H1 (cell line): ENCODE data around the gene HACD1. TPM values are rescaled to one million over a fixed set of nuclear protein-coding genes. Genes with fewer than 3 reads are reported as not detected.

ENCODE experiments used
- CTCF ChIA-PET: fragments of 300-600 bp; sonication (Branson Sonifier 250); formaldehyde crosslinking; loops from one replicate; lab custom pipeline; 2021; ENCODE audit not compliant: partially characterized antibody; lab: Charles Lee
- POLR2A ChIA-PET: fragments of 300-600 bp; sonication (Branson Sonifier 250); formaldehyde crosslinking; loops from one replicate; lab custom pipeline; 2021; ENCODE audit warnings: inconsistent platforms; ENCODE audit not compliant: partially characterized antibody; lab: Charles Lee
- DNase-seq, 2 experiments: peaks; one replicate each; pipeline versions ENCODE4 v3.0.0 to v3.0.0-alpha.2; 2010 to 2022; ENCODE audit warnings: low spot score in 2 of 2, low read depth in 1 of 2, mixed read lengths in 1 of 2
- FAIRE-seq: peaks from 2 replicates; lab custom pipeline; 2011; peaks lifted over from hg19 to GRCh38; lab: Jason Lieb, UNC
- H2AFZ ChIP-seq: 2 replicates; pipeline ENCODE4 v1.8.1; 2012; ENCODE audit warnings: low read length, inconsistent platforms
- H2AK5ac ChIP-seq: 2 replicates; pipeline ENCODE4 v1.6.1; 2013; ENCODE audit warnings: low read depth, low read length
- H2BK120ac ChIP-seq: replicated peaks from 2 replicates; pipeline ENCODE3; 2013; ENCODE audit warnings: low read depth, low read length, inconsistent platforms
- H2BK12ac ChIP-seq: 2 replicates; pipeline ENCODE4 v1.6.1; 2013; ENCODE audit warnings: low read depth, low read length
- H2BK15ac ChIP-seq: 2 replicates; pipeline ENCODE4 v1.6.1; 2013; ENCODE audit warnings: low read length
- H2BK20ac ChIP-seq: 2 replicates; pipeline ENCODE4 v1.6.1; 2013; ENCODE audit warnings: low read length
- H2BK5ac ChIP-seq: 2 replicates; pipeline ENCODE4 v1.6.1; 2013; ENCODE audit warnings: low read depth, low read length
- H3K14ac ChIP-seq: 2 replicates; pipeline ENCODE4 v1.6.1; 2013; ENCODE audit warnings: inconsistent platforms; ENCODE audit not compliant: insufficient read length
- H3K18ac ChIP-seq: 2 replicates; pipeline ENCODE4 v1.6.1; 2013; ENCODE audit warnings: low read length; ENCODE audit errors: extremely low read depth
- H3K23ac ChIP-seq: 2 replicates; pipeline ENCODE4 v1.6.1; 2013; ENCODE audit warnings: inconsistent platforms; ENCODE audit not compliant: insufficient read length
- H3K23me2 ChIP-seq: 2 replicates; pipeline ENCODE4 v1.6.1; 2013; ENCODE audit warnings: low read depth, low read length
- H3K27ac ChIP-seq: 2 replicates; pipeline ENCODE4 v1.6.1; 2011; ENCODE audit warnings: low read depth, low read length, inconsistent platforms
- H3K27me3 ChIP-seq, 4 experiments: replicated peaks in 1 of 4; 1 replicate in 1 of 4; 2 replicates in 3 of 4; pipeline versions ENCODE4 v1.6.1 to v1.8.1; 2011 to 2013; ENCODE audit warnings: low read length in 3 of 4, mild to moderate bottlenecking in 3 of 4, inconsistent platforms in 2 of 4, mixed read lengths in 2 of 4, moderate library complexity in 1 of 4; ENCODE audit not compliant: control insufficient read depth in 3 of 4, insufficient read depth in 3 of 4; ENCODE audit errors: extremely low read depth in 1 of 4
- H3K36me3 ChIP-seq, 4 experiments: 2 replicates each; pipeline versions ENCODE4 v1.6.1 to v1.8.1; 2011 to 2013; ENCODE audit warnings: mild to moderate bottlenecking in 4 of 4, low read length in 3 of 4, moderate library complexity in 2 of 4, control low read depth in 1 of 4, inconsistent platforms in 1 of 4; ENCODE audit not compliant: insufficient read depth in 4 of 4, control insufficient read depth in 2 of 4
- H3K4ac ChIP-seq: replicated peaks from 2 replicates; pipeline ENCODE3; 2013; ENCODE audit warnings: low read length, low read depth, mixed read lengths, inconsistent platforms; ENCODE audit not compliant: insufficient read length
- H3K4me1 ChIP-seq, 4 experiments: replicated peaks in 1 of 4; 1 replicate in 1 of 4; 2 replicates in 3 of 4; pipeline versions ENCODE4 v1.6.1 to v1.8.1; 2011 to 2013; ENCODE audit warnings: low read length in 3 of 4, inconsistent platforms in 2 of 4, mixed read lengths in 1 of 4; ENCODE audit not compliant: insufficient read depth in 4 of 4, control insufficient read depth in 3 of 4
- H3K4me2 ChIP-seq, 2 experiments: 2 replicates each; pipeline versions ENCODE4 v1.6.1 to v1.8.1; 2011 to 2013; ENCODE audit warnings: low read depth in 2 of 2, low read length in 2 of 2, control low read depth in 1 of 2, inconsistent platforms in 1 of 2, mild to moderate bottlenecking in 1 of 2; ENCODE audit not compliant: insufficient read depth in 1 of 2
- H3K4me3 ChIP-seq, 4 experiments: fragments of 200-600, 300-600 bp in 1 of 4; sonication (generic), shearing (Covaris generic), sonication (Bioruptor Twin) in 1 of 4; 2 replicates each; pipeline versions ENCODE4 v1.5.1 to v1.8.1; 2011 to 2016; ENCODE audit warnings: low read length in 4 of 4, low read depth in 3 of 4, control low read depth in 2 of 4, inconsistent platforms in 2 of 4, mild to moderate bottlenecking in 2 of 4, mixed read lengths in 1 of 4, moderate library complexity in 1 of 4; ENCODE audit not compliant: insufficient read depth in 2 of 4; ENCODE audit errors: extremely low read depth in 1 of 4
- H3K56ac ChIP-seq: replicated peaks from 2 replicates; pipeline ENCODE3; 2013; ENCODE audit warnings: low read depth, mild to moderate bottlenecking, mixed read lengths, low read length, inconsistent platforms; ENCODE audit not compliant: insufficient read length
- H3K79me1 ChIP-seq: 2 replicates; pipeline ENCODE4 v1.6.1; 2013; ENCODE audit warnings: low read depth, low read length, control low read depth
- H3K79me2 ChIP-seq, 2 experiments: 2 replicates each; pipeline versions ENCODE4 v1.6.1 to v1.8.1; 2012 to 2013; ENCODE audit warnings: low read length in 2 of 2, mild to moderate bottlenecking in 2 of 2, inconsistent platforms in 1 of 2; ENCODE audit not compliant: insufficient read depth in 2 of 2, control insufficient read depth in 1 of 2
- H3K9ac ChIP-seq, 4 experiments: replicated peaks in 1 of 4; 1 replicate in 1 of 4; 2 replicates in 3 of 4; pipeline versions ENCODE4 v1.6.1 to v1.8.1; 2011 to 2013; ENCODE audit warnings: low read depth in 3 of 4, low read length in 3 of 4, control low read depth in 2 of 4, mild to moderate bottlenecking in 2 of 4, moderate library complexity in 2 of 4, inconsistent platforms in 1 of 4; ENCODE audit errors: extremely low read depth in 1 of 4
- H3K9me3 ChIP-seq, 2 experiments: 2 replicates each; pipeline versions ENCODE4 v1.6.1 to v1.8.1; 2012 to 2013; ENCODE audit warnings: mild to moderate bottlenecking in 2 of 2, moderate library complexity in 2 of 2, control low read depth in 1 of 2, inconsistent platforms in 1 of 2, low read depth in 1 of 2, low read length in 1 of 2, mixed read lengths in 1 of 2; ENCODE audit not compliant: insufficient read depth in 2 of 2
- H4K20me1 ChIP-seq, 2 experiments: replicated peaks in 1 of 2; 2 replicates each; pipeline versions ENCODE3 to v1.8.1; 2011 to 2013; ENCODE audit warnings: inconsistent platforms in 2 of 2, low read length in 2 of 2, mild to moderate bottlenecking in 1 of 2; ENCODE audit not compliant: insufficient read depth in 2 of 2, control insufficient read depth in 1 of 2
- H4K5ac ChIP-seq: 2 replicates; pipeline ENCODE4 v1.6.1; 2013; ENCODE audit warnings: low read length, low read depth, mixed read lengths, inconsistent platforms; ENCODE audit not compliant: insufficient read length
- H4K8ac ChIP-seq: 2 replicates; pipeline ENCODE4 v1.8.0; 2013; ENCODE audit warnings: mild to moderate bottlenecking, moderate library complexity, low read length, inconsistent platforms; ENCODE audit not compliant: insufficient read depth; ENCODE audit errors: extremely low read depth
- H4K91ac ChIP-seq: replicated peaks from 2 replicates; pipeline ENCODE3; 2013; ENCODE audit warnings: low read length, mixed read lengths, inconsistent platforms; ENCODE audit not compliant: insufficient read length
- SIRT6 ChIP-seq: IDR thresholded peaks from one replicate; pipeline ENCODE4 v1.7.1; 2012; ENCODE audit warnings: low read length, inconsistent platforms
- WGBS, 2 experiments: shearing (Covaris generic) in 1 of 2; methylation state at CpG; one replicate each; pipeline versions ENCODE4 v1.1.6 to v1.1.7; 2013 to 2015; ENCODE audit warnings: low lambda C conversion rate in 2 of 2, mixed read lengths in 2 of 2, inconsistent platforms in 1 of 2, low coverage in 1 of 2, missing lambda C conversion rate in 1 of 2; ENCODE audit not compliant: insufficient replicate concordance in 2 of 2, insufficient coverage in 1 of 2, insufficient read length in 1 of 2; ENCODE audit errors: extremely low coverage in 1 of 2, missing lambda C conversion rate in 1 of 2; 5-methylcytosine and 5-hydroxymethylcytosine counted together
- polyA plus RNA-seq, 7 experiments: library from polyadenylated mRNA; depleted of rRNA in 3 of 7; stranded (reverse) in 5 of 7; unstranded in 2 of 7; fragments of >200 nt in 5 of 7; fragments of 200-250 nt in 2 of 7; gene quantifications; 1 replicate in 5 of 7; 2 replicates in 1 of 7; 4 replicates in 1 of 7; pipeline versions ENCODE4 v1.2.1 to v1.2.3, GENCODE V29; 2011 to 2013; ENCODE audit warnings: missing spikeins in 2 of 7, mixed read lengths in 2 of 7
- total RNA-seq: library from RNA; stranded (reverse); fragmentation: NEBNext Ultra II Directional; extraction: Animal tissue kit (Norgen Biotek cat#: 25700); gene quantifications from 2 replicates; pipeline ENCODE4 v1.2.1, GENCODE V29; 2021

Gene HACD1
- total and polyA plus RNA-seq, 2 of the 8 experiments (the other 6 are each of a cell fraction or from before 2014, with no cell fraction given), result 18.7 to 30.8 TPM

GRCh38 chr10:17622061-17622460 lies 4.9 kb upstream of the HACD1 start:
- Histone ChIP-seq H3K4me3 (no peak overlapping the region), H3K9ac (no peak overlapping the region), H2AK5ac (no peak overlapping the region), H4K5ac (no peak overlapping the region), H2BK12ac (no peak overlapping the region), H3K14ac (no peak overlapping the region), H3K23ac (no peak overlapping the region), H2AFZ (no peak overlapping the region), H3K18ac (no peak overlapping the region), H3K27me3 (no peaks in the 10 kb centered on the region), H3K56ac (no peak overlapping the region), H4K20me1 (no peaks in the 10 kb centered on the region), H2BK15ac (no peak overlapping the region), H3K36me3 (no peaks in the 10 kb centered on the region), H3K23me2 (peaks cover 4% of the 10 kb centered on the region), H2BK120ac (no peak overlapping the region), H4K8ac (no peak overlapping the region), H3K27ac (no peak overlapping the region), H3K9me3 (no peaks in the 10 kb centered on the region), H4K91ac (no peak overlapping the region), H2BK20ac (no peak overlapping the region), H2BK5ac (no peak overlapping the region), H3K4ac (no peak overlapping the region), H3K4me1 (no peaks in the 10 kb centered on the region), H3K4me2 (no peak overlapping the region), H3K79me1 (no peaks in the 10 kb centered on the region), H3K79me2 (no peaks in the 10 kb centered on the region)
- DNase-seq (no peak), FAIRE-seq (no peak)
- ChIA-PET CTCF (interaction anchor here (1.4 kb wide), 1 partner anchor 594 kb away, joined by 3 read pairs; no protein-coding TSS in a partner anchor), POLR2A (interaction anchor here (1.1 kb wide), 1 partner anchor 21 kb away, joined by 4 read pairs; no protein-coding TSS in a partner anchor)
- TF ChIP-seq SIRT6, result no peak
- 89 to 100% methylated on average over 2 to 8 of the region's 8 CpGs for WGBS, 2 experiments
